NCI-H2227 (cell line): ENCODE results near the gene ADIPOQ.
"Not testable (repeated sequence)": the region's sequence is repeated elsewhere in the genome, so short reads cannot be mapped to it uniquely, and the experiment has no call there.

ENCODE experiments used
- DNase-seq: peaks from one replicate; lab custom pipeline; 2025; ENCODE audit not compliant: unreplicated experiment; lab: John Stamatoyannopoulos, UW

ADIPOQ gene

GRCh38 chr3:186826410-186826975, 16.0 kb upstream of the ADIPOQ start:
- no peak for DNase-seq

- DNase-seq: peak; percentile 94
Measured at GRCh38 chr3:186826976-186827857, 15.3 kb upstream of the ADIPOQ start.

- DNase-seq: no peak
Measured at GRCh38 chr3:186828340-186828739, 14.2 kb upstream of the ADIPOQ start.

- no peak for DNase-seq
Measured at GRCh38 chr3:186831798-186832197, 10.7 kb upstream of the ADIPOQ start.

GRCh38 chr3:186832276-186832675, 10.2 kb upstream of the ADIPOQ start:
- no peak for DNase-seq

GRCh38 chr3:186839874-186840641, 2.5 kb upstream of the ADIPOQ start:
- no peak for DNase-seq

GRCh38 chr3:186841620-186842019, 890 bp upstream of the ADIPOQ start:
- DNase-seq: no peak

- DNase-seq: no peak
Measured at GRCh38 chr3:186843039-186843432, 526 bp downstream of the ADIPOQ start.

- no peak for DNase-seq
Measured at GRCh38 chr3:186844908-186845307, 2.4 kb downstream of the ADIPOQ start.

GRCh38 chr3:186845756-186846155, 3.2 kb downstream of the ADIPOQ start:
- no peak for DNase-seq

- no peak for DNase-seq
Measured at GRCh38 chr3:186847437-186847836, 4.9 kb downstream of the ADIPOQ start.

GRCh38 chr3:186849374-186849975, 7.0 kb downstream of the ADIPOQ start:
- peak; percentile 43 for DNase-seq

- DNase-seq: not testable (repeated sequence)
Measured at GRCh38 chr3:186851835-186852234, 9.3 kb downstream of the ADIPOQ start.

GRCh38 chr3:186852994-186853393, 10.5 kb downstream of the ADIPOQ start:
- DNase-seq: no peak

- no peak for DNase-seq
Measured at GRCh38 chr3:186854146-186854545, 11.6 kb downstream of the ADIPOQ start.

- DNase-seq: no peak
Measured at GRCh38 chr3:186854954-186855353, 12.4 kb downstream of the ADIPOQ start.

GRCh38 chr3:186857743-186858142, 15.2 kb downstream of the ADIPOQ start:
- DNase-seq: no peak

- not testable (repeated sequence) for DNase-seq
Measured at GRCh38 chr3:186865215-186865853, 22.8 kb downstream of the ADIPOQ start.

GRCh38 chr3:186866095-186866494, 23.6 kb downstream of the ADIPOQ start:
- not testable (repeated sequence) for DNase-seq

GRCh38 chr3:186869253-186870100, 27.0 kb downstream of the ADIPOQ start:
- DNase-seq: no peak
